Measurements from ENCODE around the gene PPP2R3A. TPM values are rescaled to one million over a fixed set of nuclear protein-coding genes. Genes with fewer than 3 reads are reported as not detected.
"Not testable (repeated sequence)": the region's sequence is repeated elsewhere in the genome, so short reads cannot be mapped to it uniquely, and the experiment has no call there.

PPP2R3A gene
- total RNA-seq, 2 donors from 2014 or later, result 9.0 to 25.9 TPM

DNA sequence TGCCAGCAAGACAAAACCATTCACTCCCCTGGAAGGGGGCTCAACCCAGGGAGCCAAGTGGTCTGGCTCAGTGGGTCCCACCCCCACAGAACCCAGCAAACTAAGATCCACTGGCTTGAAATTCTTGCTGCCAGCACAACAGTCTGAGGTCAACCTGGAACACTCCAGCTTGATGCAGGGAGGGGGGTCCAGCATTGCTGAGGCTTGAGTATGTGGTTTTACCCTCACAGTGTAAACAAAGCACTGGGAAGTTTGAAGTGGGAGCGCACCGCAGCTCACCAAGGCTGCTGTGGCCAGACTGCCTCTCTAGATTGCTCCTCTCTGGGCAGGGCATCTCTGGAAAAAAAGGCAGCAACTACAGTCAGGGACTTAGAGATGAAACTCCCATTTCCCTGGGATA, 148.9 kb downstream of the PPP2R3A start:
- no peak for DNase-seq (ENCODE audit: low spot score)
- no peak for TF ChIP-seq POLR2AphosphoS5 (IDR thresholded peaks at IDR 0.05)
- no peak for TF ChIP-seq POLR2A (IDR thresholded peaks at IDR 0.05)

GRCh38 chr3:136119332-136119731, 153.8 kb downstream of the PPP2R3A start:
- not testable (repeated sequence) for H3K9me3 ChIP-seq, H3K27ac ChIP-seq

More for the DNA sequence above, 148.9 kb downstream of the PPP2R3A start:
- WGBS, result 96% methylated on average over 2 of the region's 2 CpGs
- Histone ChIP-seq H3K4me3 (no peak overlapping the region), H3K36me3 (no peaks in the 10 kb centered on the region), H3K27me3 (replicated peaks; ENCODE audit: insufficient read depth) (no peaks in the 10 kb centered on the region), H3K9me3 (no peaks in the 10 kb centered on the region), H3K27ac (no peak overlapping the region), H3K4me1 (replicated peaks) (no peaks in the 10 kb centered on the region)
- intact Hi-C loops (cut with DNase I), result no loop called here

GRCh38 chr3:136119783-136120182, 154.3 kb downstream of the PPP2R3A start:
- H3K4me1 ChIP-seq (replicated peaks); H3K4me3 ChIP-seq; H3K36me3 ChIP-seq; H3K27ac ChIP-seq; H3K27me3 ChIP-seq (replicated peaks; ENCODE audit: insufficient read depth); H3K9me3 ChIP-seq; DNase-seq (ENCODE audit: low spot score); intact Hi-C loops (cut with DNase I): not testable (repeated sequence)
- 95% methylated on average over 5 of the region's 5 CpGs for WGBS

More at GRCh38 chr3:136119332-136119731, 153.8 kb downstream of the PPP2R3A start:
- H3K4me1 ChIP-seq (replicated peaks); H3K36me3 ChIP-seq; intact Hi-C loops (cut with DNase I); H3K27me3 ChIP-seq (replicated peaks; ENCODE audit: insufficient read depth); H3K4me3 ChIP-seq; DNase-seq (ENCODE audit: low spot score): not testable (repeated sequence)
- 97% methylated on average over 1 of the region's 1 CpG for WGBS

DNA sequence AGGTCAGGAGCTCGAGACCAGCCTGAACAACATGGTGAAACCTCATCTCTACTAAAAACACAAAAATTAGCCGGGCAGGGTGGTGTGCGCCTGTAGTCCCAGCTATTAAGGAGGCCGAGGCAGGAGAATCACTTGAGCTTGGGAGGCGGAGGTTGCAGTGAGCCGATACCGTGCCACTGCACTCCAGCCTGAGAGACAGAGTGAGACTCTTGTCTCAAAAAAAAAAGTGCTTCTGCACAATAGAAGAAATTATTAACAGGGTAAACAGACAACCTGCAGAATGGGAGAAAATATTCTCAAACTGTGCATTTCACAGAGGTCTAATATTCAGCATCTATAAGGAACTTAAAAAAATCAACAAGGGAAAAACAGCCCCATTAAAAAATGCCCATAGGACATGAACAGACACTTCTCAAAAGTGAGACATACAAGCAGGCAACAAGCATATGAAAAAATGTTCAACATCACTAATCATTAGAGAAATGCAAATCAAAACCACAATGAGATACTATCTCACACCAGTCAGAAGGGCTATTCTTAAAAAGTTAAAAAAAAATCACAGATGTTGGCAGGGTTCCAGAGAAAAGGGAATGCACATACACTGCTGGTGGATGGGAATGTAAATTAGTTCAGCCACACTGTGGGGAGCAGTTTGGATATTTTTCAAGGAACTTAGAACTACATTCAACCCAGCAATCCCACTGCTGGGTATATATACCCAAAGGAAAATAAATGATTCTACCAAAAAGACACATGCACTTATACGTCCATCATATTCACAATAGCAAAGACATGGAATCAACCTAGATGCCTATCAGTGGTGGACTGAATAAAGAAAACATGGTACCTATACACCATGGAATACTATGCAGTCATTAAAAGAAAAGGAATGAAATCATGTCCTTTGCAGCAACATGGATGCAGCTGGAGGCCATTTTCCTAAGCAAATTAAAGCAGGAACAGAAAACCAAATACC, 155.1 kb downstream of the PPP2R3A start:
- DNase-seq (ENCODE audit: low spot score), result no peak
- Histone ChIP-seq H3K36me3 (no peaks in the 10 kb centered on the region), H3K27ac (no peak overlapping the region), H3K4me1 (replicated peaks) (no peaks in the 10 kb centered on the region), H3K27me3 (replicated peaks; ENCODE audit: insufficient read depth) (no peaks in the 10 kb centered on the region), H3K4me3 (no peak overlapping the region), H3K9me3 (no peaks in the 10 kb centered on the region)
- 96% methylated on average over 8 of the region's 8 CpGs for WGBS
- intact Hi-C loops (cut with DNase I), result no loop called here
- TF ChIP-seq POLR2A (IDR thresholded peaks at IDR 0.05), result no peak
- TF ChIP-seq POLR2AphosphoS5 (IDR thresholded peaks at IDR 0.05), result no peak
- TF ChIP-seq CTCF (IDR thresholded peaks at IDR 0.05), result no peak

- TF ChIP-seq POLR2AphosphoS5 (IDR thresholded peaks at IDR 0.05) (no peak), POLR2A (IDR thresholded peaks at IDR 0.05) (no peak), CTCF (IDR thresholded peaks at IDR 0.05) (no peak)
- H3K4me3 ChIP-seq, result no peak overlapping the region
- DNase-seq (ENCODE audit: low spot score), result no peak
- no peaks in the 10 kb centered on the region for H3K27me3 ChIP-seq (replicated peaks; ENCODE audit: insufficient read depth)
- intact Hi-C loops (cut with DNase I), result no loop called here
- no peak overlapping the region for H3K27ac ChIP-seq
- no peaks in the 10 kb centered on the region for H3K9me3 ChIP-seq
- no peaks in the 10 kb centered on the region for H3K4me1 ChIP-seq (replicated peaks)
- H3K36me3 ChIP-seq, result no peaks in the 10 kb centered on the region
- WGBS, result 91% methylated on average over 4 of the region's 4 CpGs
Observed at GRCh38 chr3:136122006-136122405, 156.5 kb downstream of the PPP2R3A start.

DNA sequence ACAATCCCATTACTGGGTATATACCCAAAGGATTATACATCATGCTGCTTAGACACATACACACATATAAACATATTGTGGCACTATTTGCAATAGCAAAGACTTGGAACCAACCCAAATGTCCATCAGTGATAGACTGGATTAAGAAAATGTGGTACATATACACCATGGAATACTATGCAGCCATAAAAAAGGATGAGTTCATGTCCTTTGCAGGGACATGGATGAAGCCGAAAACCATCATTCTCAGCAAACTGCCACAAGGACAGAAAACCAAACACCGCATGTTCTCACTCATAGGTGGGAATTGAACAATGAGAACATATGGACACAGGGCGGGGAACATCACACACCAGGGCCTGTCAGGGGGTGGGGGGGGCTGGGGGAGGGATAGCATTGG, 166.1 kb downstream of the PPP2R3A start:
- intact Hi-C loops (cut with DNase I); H3K4me3 ChIP-seq; DNase-seq (ENCODE audit: low spot score); H3K4me1 ChIP-seq (replicated peaks); H3K27ac ChIP-seq; H3K36me3 ChIP-seq; H3K9me3 ChIP-seq; H3K27me3 ChIP-seq (replicated peaks; ENCODE audit: insufficient read depth): not testable (repeated sequence)
- 95% methylated on average over 3 of the region's 3 CpGs for WGBS

DNA sequence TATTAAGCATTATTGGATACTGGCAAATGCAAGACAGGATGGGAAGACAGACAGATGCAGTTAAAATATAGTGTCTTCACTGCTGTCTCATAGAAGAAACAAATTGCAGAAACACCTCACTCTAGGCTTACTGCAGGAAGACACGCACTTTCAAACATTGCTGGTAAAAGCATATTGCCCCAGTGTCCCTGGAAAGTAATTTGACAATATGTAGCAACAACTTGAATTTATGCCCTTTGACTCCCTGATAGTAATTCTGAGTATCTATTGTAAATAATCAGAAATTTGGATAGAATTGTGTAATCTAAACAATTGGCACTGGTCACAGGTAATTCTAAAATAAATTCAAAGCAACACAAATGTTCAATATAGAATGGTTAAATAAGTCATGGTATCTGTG, 168.6 kb downstream of the PPP2R3A start:
- Histone ChIP-seq H3K27ac (no peak overlapping the region), H3K4me3 (no peak overlapping the region), H3K27me3 (replicated peaks; ENCODE audit: insufficient read depth) (no peaks in the 10 kb centered on the region), H3K9me3 (no peaks in the 10 kb centered on the region), H3K36me3 (no peaks in the 10 kb centered on the region), H3K4me1 (replicated peaks) (no peaks in the 10 kb centered on the region)
- intact Hi-C loops (cut with DNase I), result no loop called here
- TF ChIP-seq CTCF (IDR thresholded peaks at IDR 0.05), result no peak
- no peak for TF ChIP-seq POLR2A (IDR thresholded peaks at IDR 0.05)
- DNase-seq (ENCODE audit: low spot score), result no peak
- 100% methylated on average over 1 of the region's 1 CpG for WGBS

Measured in prostate gland (tissue), 2 donors.